ENCODE measurements around the gene ZNF575. TPM values are rescaled to one million over a fixed set of nuclear protein-coding genes. Genes with fewer than 3 reads are reported as not detected.

ZNF575 gene, protein sequence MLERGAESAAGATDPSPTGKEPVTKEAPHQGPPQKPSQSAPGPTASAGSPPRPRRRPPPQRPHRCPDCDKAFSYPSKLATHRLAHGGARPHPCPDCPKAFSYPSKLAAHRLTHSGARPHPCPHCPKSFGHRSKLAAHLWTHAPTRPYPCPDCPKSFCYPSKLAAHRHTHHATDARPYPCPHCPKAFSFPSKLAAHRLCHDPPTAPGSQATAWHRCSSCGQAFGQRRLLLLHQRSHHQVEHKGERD
- total RNA-seq: not detected in 2 replicates

GRCh38 chr19:43532962-43533545, at the start of gene ZNF575:
ZNF575 (plus strand) TSS chr19:43533188; CDS start chr19:43534423, 1,235 bp downstream.

GRCh38 chr19:43504426-43505185, 28.4 kb upstream of the ZNF575 start, which contains the start of gene PHLDB3:
PHLDB3 (minus strand) TSS chr19:43504746; CDS start chr19:43504118, 628 bp downstream.

DNA sequence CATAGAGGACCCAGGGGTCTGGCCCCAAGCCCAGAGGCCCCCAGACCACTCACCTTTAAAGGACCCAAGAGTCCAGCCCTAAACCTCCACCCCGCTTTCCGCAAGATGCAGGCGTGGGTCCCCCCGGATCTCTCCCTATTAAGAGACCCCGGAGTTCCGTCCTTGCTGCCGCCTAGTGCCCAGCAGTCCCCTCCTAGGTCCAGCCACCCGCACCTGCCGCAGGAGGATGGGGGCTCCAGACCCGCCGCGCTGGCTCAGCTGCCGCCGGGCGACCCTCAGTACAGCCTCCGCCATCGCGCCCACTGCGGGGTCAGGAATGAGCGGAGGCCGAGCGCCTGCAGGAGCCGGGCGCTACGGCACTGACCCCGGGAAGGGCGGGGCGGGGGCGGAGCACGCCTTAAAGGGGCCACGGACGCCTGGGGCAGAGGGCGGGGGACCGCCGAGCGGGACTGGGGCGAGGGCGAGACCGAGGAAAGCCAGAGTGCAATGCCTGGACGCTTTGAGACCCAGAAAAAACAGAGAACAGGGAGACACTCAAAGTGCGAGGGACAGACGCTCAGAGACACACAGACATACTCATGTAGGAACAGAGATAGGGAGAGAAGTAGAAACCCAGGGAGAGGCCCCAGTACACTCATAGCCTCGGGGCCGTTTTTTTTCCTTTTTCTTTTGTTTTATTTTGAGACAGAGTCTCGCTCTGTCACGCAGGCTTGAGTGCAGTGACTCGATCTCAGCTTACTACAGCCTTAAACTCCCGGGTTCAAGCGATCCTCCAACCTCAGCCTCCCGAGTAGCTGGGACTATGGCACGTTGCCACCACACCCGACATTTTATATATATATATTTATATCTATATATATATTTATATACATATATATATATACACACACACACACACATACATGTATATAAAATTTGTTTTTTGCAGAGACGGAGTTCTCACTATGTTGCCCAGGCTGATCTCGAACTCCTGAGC, 5.8 kb upstream of the ZNF575 start, which contains the start of gene ETHE1:
TSS of gene ETHE1 (minus strand) at position 318 of the 976 bp plus-strand sequence. CDS start at position 294, 24 bp downstream.

DNA sequence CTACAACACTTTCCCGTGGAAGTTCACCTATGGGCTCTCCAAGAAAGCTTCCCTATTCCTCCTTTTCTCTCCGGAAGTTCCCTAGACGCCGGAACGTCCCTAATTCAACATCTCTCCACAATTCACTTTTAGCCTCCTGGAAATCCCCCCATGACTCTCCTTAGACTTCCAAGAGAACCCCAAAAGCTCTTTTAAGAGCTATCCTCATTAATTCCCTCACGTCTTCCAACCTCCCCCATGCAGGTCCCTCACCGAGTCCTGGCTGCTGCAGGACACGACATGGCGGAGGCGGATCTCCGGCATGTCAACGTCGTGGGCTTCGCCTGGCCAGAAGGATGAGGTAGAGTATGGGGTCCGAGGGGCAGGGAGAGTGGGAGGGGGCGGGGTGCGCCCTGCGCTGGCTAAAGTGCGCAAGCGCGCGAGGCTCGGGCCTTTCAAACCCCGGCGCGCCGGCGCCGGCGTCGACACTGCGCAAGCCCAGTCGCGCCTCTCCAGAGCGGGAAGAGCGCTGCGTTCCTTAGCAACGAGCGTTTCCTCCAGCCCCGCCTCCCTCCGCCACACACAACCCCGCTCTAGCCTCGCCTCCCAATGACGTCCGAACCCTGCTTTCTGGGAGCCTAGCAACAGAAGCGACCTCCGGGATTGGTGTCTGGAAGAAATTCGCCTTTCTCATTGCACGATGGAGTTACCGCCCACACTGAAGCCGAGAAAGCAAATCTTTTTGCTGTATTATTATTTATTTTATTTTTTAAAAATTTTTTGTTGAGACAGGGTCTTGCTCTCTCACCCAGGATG, 42.4 kb downstream of the ZNF575 start, which contains the start of the genes PINLYP and XRCC1:
TSS of gene PINLYP (plus strand) at position 646 of the 795 bp plus-strand sequence. CDS start 1,391 bp downstream, outside the sequence.
TSS of gene XRCC1 (minus strand) at position 372 of the 795 bp plus-strand sequence. CDS start at position 303, 69 bp downstream.

Other genes starting within 250 kb of the ZNF575 start
- gene CD177, start 179.5 kb upstream of the ZNF575 start, total RNA-seq: not detected in 2 replicates
- not detected in 2 replicates for gene TEX101, start 118.3 kb upstream of the ZNF575 start, total RNA-seq
- not detected in 2 replicates for gene LYPD3, start 67.6 kb upstream of the ZNF575 start, total RNA-seq
- 8.8 and 9.1 TPM in 2 replicates for gene PHLDB3, start 28.4 kb upstream of the ZNF575 start, total RNA-seq
- 55.8 and 114 TPM in 2 replicates for gene ETHE1, start 6.0 kb upstream of the ZNF575 start, total RNA-seq
- gene XRCC1, start 42.3 kb downstream of the ZNF575 start, total RNA-seq: 16.2 and 17.2 TPM in 2 replicates
- gene PINLYP, start 42.6 kb downstream of the ZNF575 start, total RNA-seq: 0.15 and 0.97 TPM in 2 replicates
- 23.1 and 28.3 TPM in 2 replicates for gene IRGQ, start 62.9 kb downstream of the ZNF575 start, total RNA-seq
- 15.3 and 27.2 TPM in 2 replicates for gene ZNF576, start 63.4 kb downstream of the ZNF575 start, total RNA-seq
- gene SRRM5, start 78.9 kb downstream of the ZNF575 start, total RNA-seq: not detected in 2 replicates
- 50.7 and 51.7 TPM in 2 replicates for gene ZNF428, start 86.4 kb downstream of the ZNF575 start, total RNA-seq
- gene CADM4, start 106.7 kb downstream of the ZNF575 start, total RNA-seq: 3.0 and 3.2 TPM in 2 replicates
- 54.9 and 91.9 TPM in 2 replicates for gene PLAUR, start 137.0 kb downstream of the ZNF575 start, total RNA-seq
- gene IRGC, start 182.9 kb downstream of the ZNF575 start, total RNA-seq: not detected in 2 replicates
- 3.2 and 6.1 TPM in 2 replicates for gene SMG9, start 221.8 kb downstream of the ZNF575 start, total RNA-seq
- gene KCNN4, start 247.8 kb downstream of the ZNF575 start, total RNA-seq: 0.46 and 0.65 TPM in 2 replicates